GM18861 (cell line): ENCODE data around the gene IQSEC2.

Source experiments
- ATAC-seq: cut with Tn5 transposase; IDR thresholded peaks from one replicate; pipeline ENCODE4 v1.9.1; 2021; ENCODE audit not compliant: unreplicated experiment

Gene IQSEC2

DNA sequence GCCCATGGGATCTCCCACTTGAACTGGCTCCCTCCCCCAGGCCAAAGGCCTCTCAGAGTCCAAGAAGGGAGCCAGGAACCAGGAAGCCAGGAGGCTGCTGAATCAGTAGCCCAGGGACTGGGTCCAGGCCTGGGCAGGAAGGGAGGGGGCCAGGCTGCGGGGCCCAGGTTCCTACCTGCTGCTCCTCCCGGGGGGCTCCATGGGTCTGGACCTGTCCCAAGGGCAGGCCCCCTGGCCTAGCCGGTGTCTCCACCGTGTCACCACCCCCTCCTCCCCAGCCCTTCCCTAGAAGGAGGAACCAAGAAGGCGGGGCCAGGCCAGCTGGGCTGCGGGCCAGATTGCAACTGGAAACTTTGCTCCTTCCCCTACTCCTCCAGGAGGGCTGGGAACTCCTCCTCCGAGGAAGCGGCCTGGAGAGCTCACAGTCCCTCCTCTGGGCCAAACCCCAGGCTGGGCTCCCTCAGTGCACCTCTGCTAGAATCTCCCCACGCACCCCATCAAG, at the start of gene IQSEC2:
IQSEC2 (minus strand) TSS at position 264 of the 502 bp plus-strand sequence.
- ATAC-seq, result no peak

DNA sequence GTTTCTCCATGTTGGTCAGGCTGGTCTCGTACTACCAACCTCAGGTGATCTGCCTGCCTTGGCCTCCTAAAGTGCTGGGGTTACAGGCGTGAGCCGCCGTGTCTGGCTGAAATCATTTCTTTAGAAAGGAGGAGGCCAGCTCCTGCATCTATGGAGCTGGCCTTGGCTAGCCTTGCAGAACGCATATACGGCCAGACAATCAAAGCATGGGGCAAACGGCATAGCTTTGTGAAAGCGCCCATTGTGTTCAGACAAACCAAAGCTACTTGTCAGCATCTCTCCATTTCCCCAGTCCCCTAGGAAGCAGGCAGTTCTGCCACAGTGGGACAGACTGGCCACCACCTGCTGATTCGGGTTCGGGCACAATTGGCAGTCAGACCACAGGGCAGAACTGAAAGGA, 48.9 kb upstream of the IQSEC2 start:
- no peak for ATAC-seq

- no peak for ATAC-seq
Observed at GRCh38 chrX:53324803-53325202, 43.4 kb upstream of the IQSEC2 start.

- ATAC-seq, result no peak
Observed at GRCh38 chrX:53324085-53324484, 42.7 kb upstream of the IQSEC2 start.

DNA sequence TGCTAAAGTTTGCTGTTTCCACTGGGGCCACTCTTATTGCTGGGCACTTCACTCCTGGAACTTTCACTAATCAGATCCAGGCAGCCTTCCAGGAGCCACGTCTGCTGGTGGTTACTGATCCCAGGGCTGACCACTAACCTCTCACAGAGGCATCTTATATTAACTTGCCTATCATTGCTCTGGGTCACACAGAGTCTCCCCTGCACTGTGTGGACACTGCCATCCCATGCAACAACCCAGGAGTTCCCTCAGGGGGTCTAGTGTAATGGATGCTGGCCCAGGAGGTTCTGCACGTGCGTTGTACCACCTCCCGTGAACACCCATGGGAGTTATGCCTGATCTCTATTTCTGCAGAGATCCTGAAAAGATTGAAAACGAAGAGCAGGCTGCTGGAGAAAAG, 41.8 kb upstream of the IQSEC2 start:
- no peak for ATAC-seq

DNA sequence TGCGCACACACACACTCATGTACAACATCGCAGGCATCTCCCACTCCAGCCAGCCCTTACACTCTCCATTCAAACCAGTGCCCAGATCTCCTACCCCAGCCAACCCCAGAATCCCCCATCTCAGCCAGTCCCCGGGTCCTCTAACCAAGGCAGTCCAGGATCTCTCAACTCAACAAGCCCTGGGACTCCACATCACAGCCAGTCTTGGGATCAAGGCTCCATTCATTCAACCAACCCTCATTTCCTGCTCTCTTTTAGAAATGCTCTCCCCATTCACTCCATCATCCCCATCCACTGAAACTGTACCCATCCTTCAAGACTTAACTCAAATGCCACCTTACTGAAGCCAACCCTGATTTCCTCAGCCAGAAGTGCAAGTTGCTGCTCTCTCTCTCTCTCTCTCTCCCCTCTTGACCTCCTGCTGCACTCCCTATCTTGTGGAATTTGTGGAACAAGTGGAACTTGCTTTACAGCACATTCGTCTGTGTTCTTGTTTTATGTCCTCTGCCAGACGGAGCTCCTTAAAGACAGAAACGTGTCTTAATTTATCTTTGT, 40.6 kb upstream of the IQSEC2 start:
- ATAC-seq, result no peak

DNA sequence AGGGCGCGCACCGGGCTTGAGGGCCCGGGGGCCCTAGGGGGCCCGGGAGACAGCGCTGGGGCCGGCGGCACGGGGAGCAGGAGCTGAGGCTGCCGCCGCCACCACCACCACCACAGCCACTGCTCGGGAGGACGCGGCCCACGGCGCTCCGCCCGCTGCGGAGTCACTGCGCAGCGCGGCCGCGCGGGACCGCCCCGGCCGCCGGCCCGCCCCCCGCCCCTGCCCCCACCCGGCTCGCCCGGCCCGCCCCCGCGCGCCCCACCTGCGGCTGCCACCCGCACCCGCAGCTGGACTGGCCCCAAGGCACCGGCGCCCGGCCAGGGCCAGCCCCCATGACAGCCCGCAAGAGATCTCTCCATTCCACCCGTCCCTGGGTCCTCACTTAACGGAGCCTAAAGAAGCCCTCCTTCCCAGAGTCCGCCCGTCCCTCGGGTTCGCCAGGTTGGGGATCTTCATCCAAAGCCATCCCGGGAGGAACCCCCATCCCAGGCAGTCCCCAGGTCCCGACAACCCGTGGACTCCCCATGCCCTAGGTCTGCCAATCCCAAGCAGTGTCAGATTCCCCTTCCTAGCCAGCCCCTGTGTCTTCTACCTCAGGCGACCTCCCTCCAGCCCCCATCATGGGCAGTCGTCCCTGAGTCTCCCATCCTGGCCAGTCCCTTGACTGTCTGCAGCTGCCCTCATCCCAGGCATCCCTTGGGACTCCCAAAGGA, 40.0 kb upstream of the IQSEC2 start:
- no peak for ATAC-seq

DNA sequence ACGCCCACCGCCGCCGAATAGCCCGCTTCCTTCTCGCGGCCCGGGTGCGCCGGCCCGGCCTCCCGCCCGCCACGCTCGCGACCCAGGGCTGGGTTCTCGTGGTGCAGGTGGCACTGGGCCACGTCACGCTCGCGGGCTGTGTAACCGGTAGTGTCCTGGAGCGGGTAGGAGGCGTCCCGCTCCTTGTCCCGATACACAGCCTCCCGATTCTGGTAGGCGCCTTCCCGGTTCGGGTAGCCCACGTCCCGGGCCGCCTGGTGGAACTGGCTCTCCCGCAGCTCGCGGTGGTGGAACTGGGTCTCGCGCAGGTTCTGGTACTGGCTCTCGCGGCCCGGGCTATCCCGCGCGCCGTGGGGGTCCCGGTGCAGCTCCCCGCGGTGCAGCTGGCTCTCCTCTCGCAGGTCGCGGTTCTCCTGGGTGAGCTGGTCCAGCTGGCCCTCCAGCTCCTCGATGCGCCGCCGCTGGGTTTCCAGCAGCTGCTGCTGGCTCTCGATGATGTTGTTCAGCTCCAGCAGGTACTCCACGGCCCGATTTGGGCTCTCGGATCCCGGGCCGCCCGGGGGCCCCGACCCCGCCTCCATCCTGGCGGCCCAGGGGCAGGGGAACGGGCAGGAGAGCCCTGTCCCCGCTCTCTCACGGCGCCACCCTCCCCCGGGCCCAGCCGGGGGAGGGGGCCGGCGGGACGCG, 39.3 kb upstream of the IQSEC2 start:
- ATAC-seq, result no peak

- no peak for ATAC-seq
Observed at GRCh38 chrX:53319614-53320542, 38.5 kb upstream of the IQSEC2 start.

DNA sequence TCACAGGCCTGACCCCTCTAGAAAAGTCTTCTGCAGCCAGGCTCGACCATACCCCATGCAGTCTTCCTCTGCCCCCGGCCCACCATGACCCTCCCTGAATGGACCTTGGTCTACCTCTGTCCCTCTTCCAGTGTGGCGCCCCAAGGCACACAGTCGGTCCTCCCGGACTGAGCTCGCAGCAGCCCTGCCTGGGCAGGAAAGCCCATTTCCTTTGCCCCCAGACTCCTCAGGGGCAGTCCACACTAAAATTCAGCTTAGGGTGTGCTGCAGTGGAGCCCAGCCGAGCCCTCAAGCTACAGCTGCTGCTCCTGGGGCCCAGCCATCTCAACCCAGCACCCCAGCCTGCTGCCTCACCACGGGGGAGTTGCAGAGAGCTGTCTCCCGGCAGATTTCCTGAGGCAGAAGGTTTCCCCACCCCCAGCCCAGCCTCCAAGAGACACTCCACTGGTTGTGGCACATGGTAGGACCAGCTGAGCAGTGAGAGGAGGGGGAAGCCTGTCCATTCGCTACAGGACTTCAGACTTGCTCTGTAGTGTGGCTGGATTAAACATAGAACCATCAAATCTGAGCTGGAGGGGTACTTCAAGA, 37.5 kb upstream of the IQSEC2 start:
- no peak for ATAC-seq

DNA sequence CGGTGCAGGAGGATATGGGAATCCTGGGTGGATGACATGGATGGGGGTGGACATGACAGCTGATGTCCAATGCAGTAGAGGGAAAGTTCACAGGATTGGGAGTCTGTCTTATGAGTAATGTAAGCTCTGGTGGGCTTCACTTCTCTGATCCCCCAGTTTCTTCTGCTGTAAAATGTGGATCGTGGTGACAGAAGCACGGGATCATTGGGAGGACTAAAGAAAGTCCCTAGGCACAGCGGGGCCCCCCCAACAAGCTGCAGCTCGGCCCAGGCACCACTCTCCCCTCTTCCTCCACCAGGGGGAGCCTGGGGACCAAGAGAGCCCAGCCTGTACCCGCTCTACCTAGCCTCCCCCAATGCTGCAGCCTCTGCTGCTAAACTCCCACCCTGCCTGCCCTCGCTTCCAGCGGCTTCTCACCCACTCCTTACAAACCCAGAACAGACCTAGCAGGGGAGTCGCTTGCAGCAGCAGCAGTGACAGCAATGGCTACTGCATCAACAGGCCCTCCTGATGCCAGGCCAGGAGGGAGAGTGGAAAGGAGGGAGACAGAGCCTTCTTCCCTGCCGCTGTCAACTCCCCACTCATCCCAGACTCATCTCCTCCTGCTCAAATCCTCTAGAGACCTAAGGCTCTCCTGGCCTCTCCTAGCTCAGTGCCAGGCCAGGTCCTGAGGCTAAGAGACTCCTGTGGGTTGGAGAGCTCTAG, 36.1 kb upstream of the IQSEC2 start:
- peak; percentile 56 for ATAC-seq

GRCh38 chrX:53316860-53317237, 35.5 kb upstream of the IQSEC2 start:
- no peak for ATAC-seq

DNA sequence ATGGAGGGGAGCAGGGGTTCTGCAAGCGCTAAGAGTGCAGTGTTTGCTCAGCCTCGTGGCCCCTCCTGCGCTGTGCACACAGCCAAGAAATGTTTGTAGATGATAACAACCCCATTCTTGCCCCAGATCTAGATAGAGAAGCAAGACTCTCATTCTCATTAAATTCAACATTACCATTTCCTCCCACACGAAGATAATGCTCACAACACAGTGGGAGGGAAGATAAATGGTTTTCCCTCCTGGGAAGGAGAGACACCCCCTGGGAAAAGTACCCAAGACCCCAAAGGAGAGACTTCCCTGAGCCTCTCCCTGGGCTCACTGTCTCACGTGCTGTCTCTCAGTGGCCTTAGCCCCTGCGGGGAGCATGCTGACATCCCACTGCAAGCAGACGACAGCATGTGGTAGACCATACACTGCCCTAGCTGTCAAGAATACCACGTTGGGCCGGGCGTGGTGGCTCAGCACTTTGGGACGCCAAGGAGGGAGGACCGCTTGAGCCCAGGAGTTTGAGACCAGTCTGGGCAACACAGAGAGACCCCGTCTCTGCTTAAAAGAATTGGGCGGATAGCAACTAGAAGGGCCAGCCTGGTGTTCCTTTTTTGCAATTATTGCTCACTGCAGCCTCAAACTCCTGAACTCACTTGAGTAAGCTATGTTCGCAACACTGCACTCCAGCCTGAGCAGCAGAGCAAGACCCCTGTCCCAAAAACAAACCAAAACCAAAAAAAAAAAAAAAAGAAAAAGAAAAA, 34.9 kb upstream of the IQSEC2 start:
- ATAC-seq, result no peak

- ATAC-seq, result no peak
Observed at GRCh38 chrX:53313728-53314105, 32.3 kb upstream of the IQSEC2 start.

GRCh38 chrX:53312946-53313727, 31.8 kb upstream of the IQSEC2 start:
- ATAC-seq, result no peak

GRCh38 chrX:53309837-53310236, 28.5 kb upstream of the IQSEC2 start:
- no peak for ATAC-seq

- ATAC-seq, result no peak
Observed at GRCh38 chrX:53308836-53309235, 27.5 kb upstream of the IQSEC2 start.

- ATAC-seq, result no peak
Observed at GRCh38 chrX:53305996-53306937, 24.9 kb upstream of the IQSEC2 start.
